SU-DHL-6 (cell line): ENCODE data around the gene ERMN.

Experiments used
- H2AFZ ChIP-seq: fragments of 200-600 bp; sonication (generic); 2 replicates; pipeline ENCODE4 v1.6.1; 2014; ENCODE audit warnings: low read depth, mild to moderate bottlenecking, moderate library complexity, mixed read lengths, antibody characterized with exemption, low read length; ENCODE audit not compliant: severe bottlenecking
- H3F3A ChIP-seq: fragments of 200-600 bp; shearing (Covaris generic); 2 replicates; pipeline ENCODE4 v1.6.0; 2016; ENCODE audit warnings: antibody characterized with exemption, mild to moderate bottlenecking; ENCODE audit not compliant: insufficient read depth
- H3K27ac ChIP-seq: fragments of 200-600 bp; sonication (generic); 2 replicates; pipeline ENCODE4 v1.5.1; 2016; ENCODE audit warnings: low read depth, mild to moderate bottlenecking, low read length, moderate library complexity, mixed read lengths
- H3K27me3 ChIP-seq: fragments of 200-600 bp; sonication (generic), shearing (Covaris generic); 2 replicates; pipeline ENCODE4 v1.6.0; 2014; ENCODE audit warnings: mild to moderate bottlenecking, low read length
- H3K36me3 ChIP-seq: fragments of 200-600 bp; sonication (generic); 2 replicates; pipeline ENCODE4 v1.6.1; 2014; ENCODE audit warnings: mild to moderate bottlenecking, low read length, mixed read lengths
- H3K4me2 ChIP-seq: fragments of 300-600, 200-600 bp; shearing (Covaris generic), sonication (generic); 2 replicates; pipeline ENCODE4 v1.6.0; 2014; ENCODE audit warnings: low read length, low read depth, mild to moderate bottlenecking; ENCODE audit not compliant: poor library complexity, severe bottlenecking
- H3K4me3 ChIP-seq: fragments of 200-600 bp; sonication (generic); 2 replicates; pipeline ENCODE4 v1.5.1; 2014; ENCODE audit warnings: antibody characterized with exemption, low read length, mild to moderate bottlenecking, mixed read lengths; ENCODE audit not compliant: insufficient read depth, poor library complexity, severe bottlenecking
- H3K79me2 ChIP-seq: fragments of 200-600 bp; sonication (generic); 2 replicates; pipeline ENCODE4 v1.6.1; 2014; ENCODE audit warnings: mild to moderate bottlenecking, low read length, moderate library complexity; ENCODE audit not compliant: insufficient read depth
- H3K9ac ChIP-seq: fragments of 200-600 bp; sonication (generic); 2 replicates; pipeline ENCODE4 v1.7.0; 2014; ENCODE audit warnings: mild to moderate bottlenecking, low read length
- H3K9me2 ChIP-seq: fragments of 200-600 bp; sonication (generic); replicated peaks from 2 replicates; pipeline ENCODE4 v1.6.1; 2014; ENCODE audit warnings: low read length; ENCODE audit not compliant: insufficient read depth
- H3K9me3 ChIP-seq: fragments of 200-600 bp; sonication (generic); 2 replicates; pipeline ENCODE4 v1.6.1; 2014; ENCODE audit warnings: low read length, mixed read lengths; ENCODE audit not compliant: insufficient read depth
- H4K20me1 ChIP-seq: fragments of 200-600 bp; sonication (generic); 2 replicates; pipeline ENCODE4 v1.6.1; 2014; ENCODE audit warnings: low read depth, mild to moderate bottlenecking, antibody characterized with exemption, low read length, moderate library complexity, mixed read lengths
- CTCF ChIP-seq: fragments of 200-600 bp; sonication (generic); IDR thresholded peaks from one replicate; pipeline ENCODE4 v1.5.1; 2017; ENCODE audit warnings: antibody characterized with exemption, mild to moderate bottlenecking, low read length, moderate library complexity; ENCODE audit not compliant: insufficient read depth, poor library complexity, severe bottlenecking
- EZH2phosphoT487 ChIP-seq: fragments of 200-600 bp; sonication (generic), shearing (Covaris generic); conservative IDR thresholded peaks from 2 replicates; pipeline ENCODE4 v1.6.1; 2018; ENCODE audit warnings: mild to moderate bottlenecking, antibody characterized with exemption, low read length, moderate library complexity, mixed read lengths

Gene ERMN

GRCh38 chr2:157271590-157272203 is 53.9 kb downstream of the ERMN start:
- Histone ChIP-seq H3F3A (no peaks in the 10 kb centered on the region), H3K9me2 (no peaks in the 10 kb centered on the region), H2AFZ (no peak overlapping the region), H3K9ac (no peak overlapping the region), H3K27me3 (no peaks in the 10 kb centered on the region), H3K27ac (no peak overlapping the region), H3K36me3 (no peaks in the 10 kb centered on the region), H3K4me3 (no peak overlapping the region), H3K9me3 (no peaks in the 10 kb centered on the region), H4K20me1 (no peaks in the 10 kb centered on the region), H3K4me2 (no peak overlapping the region), H3K79me2 (no peaks in the 10 kb centered on the region)
- no peak for TF ChIP-seq EZH2phosphoT487
- TF ChIP-seq CTCF = no peak

DNA sequence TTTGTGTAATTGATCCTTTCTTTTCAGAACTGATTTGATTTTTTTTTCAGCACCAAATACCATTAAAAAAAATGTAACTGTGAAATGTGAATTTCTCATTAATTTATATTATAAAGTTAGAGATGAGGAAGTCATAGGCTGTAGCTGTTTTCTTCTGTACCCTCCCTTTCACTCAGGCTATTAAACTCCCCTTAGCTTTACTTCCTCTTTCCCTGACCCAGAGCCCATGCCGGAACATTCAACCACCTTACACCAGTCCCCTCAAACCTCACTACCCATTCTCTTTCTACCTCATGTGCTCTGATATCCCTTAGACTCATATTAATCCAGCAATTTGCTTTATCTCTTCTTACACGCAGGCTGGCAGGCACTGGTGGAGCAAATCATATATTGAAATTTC is 55.7 kb downstream of the ERMN start:
- Histone ChIP-seq H3K9me3 (no peaks in the 10 kb centered on the region), H4K20me1 (no peaks in the 10 kb centered on the region), H3F3A (no peaks in the 10 kb centered on the region), H3K27ac (no peak overlapping the region), H3K79me2 (no peaks in the 10 kb centered on the region), H3K4me2 (no peak overlapping the region), H3K9me2 (no peaks in the 10 kb centered on the region), H3K9ac (no peak overlapping the region), H3K27me3 (no peaks in the 10 kb centered on the region), H2AFZ (no peak overlapping the region), H3K36me3 (no peaks in the 10 kb centered on the region), H3K4me3 (no peak overlapping the region)
- no peak for TF ChIP-seq EZH2phosphoT487

- Histone ChIP-seq H3F3A (no peaks in the 10 kb centered on the region), H3K79me2 (no peaks in the 10 kb centered on the region), H3K4me2 (no peak overlapping the region), H3K9me2 (no peaks in the 10 kb centered on the region), H3K9me3 (no peaks in the 10 kb centered on the region), H2AFZ (no peak overlapping the region), H3K9ac (no peak overlapping the region), H4K20me1 (no peaks in the 10 kb centered on the region), H3K27ac (no peak overlapping the region), H3K4me3 (no peak overlapping the region), H3K27me3 (no peaks in the 10 kb centered on the region), H3K36me3 (no peaks in the 10 kb centered on the region)
- TF ChIP-seq CTCF = no peak
- no peak for TF ChIP-seq EZH2phosphoT487
Measured at GRCh38 chr2:157269060-157269459, 56.6 kb downstream of the ERMN start.
